DMS153 (cell line): ENCODE measurements around the gene TAS2R30.

Experiments used
- DNase-seq: peaks from one replicate; lab custom pipeline; 2025; lab: John Stamatoyannopoulos, UW

The TAS2R30 gene

GRCh38 chr12:11134305-11134704 lies at the start of gene TAS2R30:
Gene TAS2R30 (minus strand): TSS chr12:11134644. CDS start chr12:11134244, 400 bp downstream.
- no peak for DNase-seq

GRCh38 chr12:11183011-11183410 lies 48.6 kb upstream of the TAS2R30 start:
- DNase-seq = peak; percentile 79

GRCh38 chr12:11182529-11182928 lies 48.1 kb upstream of the TAS2R30 start:
- DNase-seq = no peak

- DNase-seq = no peak
Observed at GRCh38 chr12:11178250-11178649, 43.8 kb upstream of the TAS2R30 start.

GRCh38 chr12:11174022-11174421 lies 39.6 kb upstream of the TAS2R30 start:
- peak; percentile 51 for DNase-seq

- peak; percentile 2 for DNase-seq
Observed at GRCh38 chr12:11171969-11172675, 37.7 kb upstream of the TAS2R30 start.

GRCh38 chr12:11171145-11171968 lies 36.9 kb upstream of the TAS2R30 start, which contains the start of gene SMIM10L1:
Gene SMIM10L1 (plus strand): TSS chr12:11171194. CDS start chr12:11171357, 163 bp downstream.
- peak; percentile 87 for DNase-seq

- DNase-seq = no peak
Observed at GRCh38 chr12:11170810-11171144, 36.3 kb upstream of the TAS2R30 start.

- DNase-seq = no peak
Observed at GRCh38 chr12:11166300-11166699, 31.9 kb upstream of the TAS2R30 start.

- no peak for DNase-seq
Observed at GRCh38 chr12:11164384-11164783, 29.9 kb upstream of the TAS2R30 start.

- DNase-seq = no peak
Observed at GRCh38 chr12:11162502-11162901, 28.1 kb upstream of the TAS2R30 start.

- DNase-seq = no peak
Observed at GRCh38 chr12:11158885-11159444, 24.5 kb upstream of the TAS2R30 start.

GRCh38 chr12:11154400-11154925 lies 20.0 kb upstream of the TAS2R30 start:
- DNase-seq = no peak

- DNase-seq = no peak
Observed at GRCh38 chr12:11152725-11153124, 18.3 kb upstream of the TAS2R30 start.

- DNase-seq = no peak
Observed at GRCh38 chr12:11150832-11151231, 16.4 kb upstream of the TAS2R30 start.

GRCh38 chr12:11147420-11147819 lies 13.0 kb upstream of the TAS2R30 start:
- DNase-seq = no peak

- no peak for DNase-seq
Observed at GRCh38 chr12:11144297-11144696, 9.9 kb upstream of the TAS2R30 start.

- no peak for DNase-seq
Observed at GRCh38 chr12:11143352-11143751, 8.9 kb upstream of the TAS2R30 start.

GRCh38 chr12:11136075-11136474 lies 1.6 kb upstream of the TAS2R30 start:
- DNase-seq = no peak

GRCh38 chr12:11133816-11134215 lies 628 bp downstream of the TAS2R30 start:
- no peak for DNase-seq

- DNase-seq = no peak
Observed at GRCh38 chr12:11133162-11133561, 1.3 kb downstream of the TAS2R30 start.

- DNase-seq = no peak
Observed at GRCh38 chr12:11130999-11131398, 3.4 kb downstream of the TAS2R30 start.

- no peak for DNase-seq
Observed at GRCh38 chr12:11130382-11130781, 4.1 kb downstream of the TAS2R30 start.
